Measurements from ENCODE around the gene ASTN2.

- TF ChIP-seq POLR2AphosphoS5 (IDR thresholded peaks at IDR 0.05; ENCODE audit: control insufficient read depth, insufficient read depth, low read depth, low read length) (no peak), POLR2A (conservative IDR thresholded peaks at IDR 0.05) (no peak), ZC3H8 (IDR thresholded peaks at IDR 0.05) (no peak), CHD1 (IDR thresholded peaks at IDR 0.05; ENCODE audit: low read length) (no peak), CTCF (IDR thresholded peaks at IDR 0.05 in 2 of 3, conservative IDR thresholded peaks at IDR 0.05 in 1 of 3; ENCODE audit: insufficient read depth in 2 of 3, low read depth in 1 of 3, low read length in 3 of 3) (no peak), PREB (CRISPR knock-in tag; IDR thresholded peaks at IDR 0.05) (no peak), PATZ1 (CRISPR knock-in tag; IDR thresholded peaks at IDR 0.05; ENCODE audit: borderline replicate concordance) (no peak), MCM3 (IDR thresholded peaks at IDR 0.05) (no peak), ARHGAP35 (IDR thresholded peaks at IDR 0.05; ENCODE audit: partially characterized antibody) (no peak), EZH2 (IDR thresholded peaks at IDR 0.05; ENCODE audit: borderline replicate concordance, low read depth, low read length) (no peak), ZBTB33 (CRISPR knock-in tag; IDR thresholded peaks at IDR 0.05) (no peak), PCBP1 (IDR thresholded peaks at IDR 0.05; ENCODE audit: low read depth, low read length, poor library complexity, severe bottlenecking) (no peak), ZNF707 (CRISPR knock-in tag; conservative IDR thresholded peaks at IDR 0.05) (no peak)
These were observed 637.7 kb downstream of the ASTN2 start for GRCh38 chr9:116777116-116777515.

All from K562 (cell line).